ENCODE data around the gene CAMTA1. TPM values are rescaled to one million over a fixed set of nuclear protein-coding genes. Genes with fewer than 3 reads are reported as not detected.

Gene CAMTA1
- total RNA-seq, 1 experiment from 2014 or later, result 82.2 TPM

- CTCF ChIA-PET, result no interaction called here
- ATAC-seq (no peak), DNase-seq (ENCODE audit: low read depth, low spot score) (no peak)
- H3K27me3 ChIP-seq (ENCODE audit: control insufficient read depth, insufficient read depth, low read length), result no peaks in the 10 kb centered on the region
- no peaks in the 10 kb centered on the region for H3K9me3 ChIP-seq (ENCODE audit: control insufficient read depth, insufficient read depth, low read depth, low read length)
- in situ Hi-C loops (cut with HindIII; ENCODE audit: low pct_unique_long_range_greater_than_20kb, low sequenced_read_pairs) (no loop called here), intact Hi-C loops (cut with micrococcal nuclease; ENCODE audit: unreplicated experiment) (no loop called here)
- no peak overlapping the region for H3K27ac ChIP-seq (ENCODE audit: low read length)
- TF ChIP-seq TCF7L2 (IDR thresholded peaks at IDR 0.05; ENCODE audit: low read depth, low read length), result no peak
- no peak for TF ChIP-seq SIN3A (IDR thresholded peaks at IDR 0.05; ENCODE audit: borderline replicate concordance, insufficient read depth, low read depth, low read length)
- TF ChIP-seq, protein P1, sequence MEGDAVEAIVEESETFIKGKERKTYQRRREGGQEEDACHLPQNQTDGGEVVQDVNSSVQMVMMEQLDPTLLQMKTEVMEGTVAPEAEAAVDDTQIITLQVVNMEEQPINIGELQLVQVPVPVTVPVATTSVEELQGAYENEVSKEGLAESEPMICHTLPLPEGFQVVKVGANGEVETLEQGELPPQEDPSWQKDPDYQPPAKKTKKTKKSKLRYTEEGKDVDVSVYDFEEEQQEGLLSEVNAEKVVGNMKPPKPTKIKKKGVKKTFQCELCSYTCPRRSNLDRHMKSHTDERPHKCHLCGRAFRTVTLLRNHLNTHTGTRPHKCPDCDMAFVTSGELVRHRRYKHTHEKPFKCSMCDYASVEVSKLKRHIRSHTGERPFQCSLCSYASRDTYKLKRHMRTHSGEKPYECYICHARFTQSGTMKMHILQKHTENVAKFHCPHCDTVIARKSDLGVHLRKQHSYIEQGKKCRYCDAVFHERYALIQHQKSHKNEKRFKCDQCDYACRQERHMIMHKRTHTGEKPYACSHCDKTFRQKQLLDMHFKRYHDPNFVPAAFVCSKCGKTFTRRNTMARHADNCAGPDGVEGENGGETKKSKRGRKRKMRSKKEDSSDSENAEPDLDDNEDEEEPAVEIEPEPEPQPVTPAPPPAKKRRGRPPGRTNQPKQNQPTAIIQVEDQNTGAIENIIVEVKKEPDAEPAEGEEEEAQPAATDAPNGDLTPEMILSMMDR (IDR thresholded peaks at IDR 0.05), result no peak
- no peak for TF ChIP-seq POLR2AphosphoS5 (IDR thresholded peaks at IDR 0.05; ENCODE audit: low read depth, low read length)
- TF ChIP-seq REST (IDR thresholded peaks at IDR 0.05; ENCODE audit: insufficient read depth in 1 of 2, low read depth in 2 of 2, low read length in 1 of 2), result no peak
- POLR2A ChIA-PET, result no interaction called here
- BruUV-seq (replicated peaks), result no TSS peak
- no peaks in the 10 kb centered on the region for H3K4me1 ChIP-seq (ENCODE audit: control insufficient read depth, insufficient read depth, low read length)
- H3K4me3 ChIP-seq (ENCODE audit: low read depth in 2 of 2, low read length in 2 of 2), result no peak overlapping the region
- H3K36me3 ChIP-seq (ENCODE audit: control insufficient read depth, insufficient read depth, low read length), result no peaks in the 10 kb centered on the region
Measured at GRCh38 chr1:7503691-7504437, 718.6 kb downstream of the CAMTA1 start.

- Histone ChIP-seq H3K4me3 (ENCODE audit: low read depth in 2 of 2, low read length in 2 of 2) (no peak overlapping the region), H3K4me1 (ENCODE audit: control insufficient read depth, insufficient read depth, low read length) (no peaks in the 10 kb centered on the region), H3K36me3 (ENCODE audit: control insufficient read depth, insufficient read depth, low read length) (no peaks in the 10 kb centered on the region), H3K27ac (ENCODE audit: low read length) (no peak overlapping the region), H3K27me3 (ENCODE audit: control insufficient read depth, insufficient read depth, low read length) (no peaks in the 10 kb centered on the region), H3K9me3 (ENCODE audit: control insufficient read depth, insufficient read depth, low read depth, low read length) (no peaks in the 10 kb centered on the region)
- POLR2A ChIA-PET, result no interaction called here
- CTCF ChIA-PET, result no interaction called here
- DNase-seq (ENCODE audit: low read depth, low spot score), result no peak
- ATAC-seq, result no peak
- in situ Hi-C loops (cut with HindIII; ENCODE audit: low pct_unique_long_range_greater_than_20kb, low sequenced_read_pairs) (no loop called here), intact Hi-C loops (cut with micrococcal nuclease; ENCODE audit: unreplicated experiment) (no loop called here)
- TF ChIP-seq SIN3A (IDR thresholded peaks at IDR 0.05; ENCODE audit: borderline replicate concordance, insufficient read depth, low read depth, low read length), result no peak
- TF ChIP-seq, protein P1 (IDR thresholded peaks at IDR 0.05), result no peak
- TF ChIP-seq REST (IDR thresholded peaks at IDR 0.05; ENCODE audit: insufficient read depth in 1 of 2, low read depth in 2 of 2, low read length in 1 of 2), result no peak
- no peak for TF ChIP-seq TCF7L2 (IDR thresholded peaks at IDR 0.05; ENCODE audit: low read depth, low read length)
- no peak for TF ChIP-seq POLR2AphosphoS5 (IDR thresholded peaks at IDR 0.05; ENCODE audit: low read depth, low read length)
- no TSS peak for BruUV-seq (replicated peaks)
Measured at GRCh38 chr1:7504438-7504720, 719.1 kb downstream of the CAMTA1 start.
